Ishikawa (cell line): ENCODE results near the gene GZMM.

Source experiments
- CREB1 ChIP-seq: IDR thresholded peaks from 2 replicates; pipeline ENCODE4 v1.6.1; 2012; ENCODE audit warnings: low read depth
- REST ChIP-seq: IDR thresholded peaks from 2 replicates; pipeline ENCODE4 v1.6.1; 2012; ENCODE audit warnings: low read depth, mild to moderate bottlenecking
- YY1 ChIP-seq: IDR thresholded peaks from 2 replicates; pipeline ENCODE4 v1.6.1; 2012; ENCODE audit warnings: low read depth

- TF ChIP-seq YY1 (no peak), REST (no peak), CREB1 (no peak)
Measured at GRCh38 chr19:583968-584239, 40.1 kb downstream of the GZMM start.
